HepG2 (cell line): Measurements from ENCODE around the gene SH2D7. TPM values are rescaled to one million over a fixed set of nuclear protein-coding genes. Genes with fewer than 3 reads are reported as not detected.

ENCODE experiments used
- GATAD2A ChIP-seq: IDR thresholded peaks from 2 replicates; pipeline ENCODE4 v1.6.1; 2016
- KDM5B ChIP-seq: sonication (generic); formaldehyde crosslinking; IDR thresholded peaks from 2 replicates; pipeline ENCODE4 v1.4.0; 2020; ENCODE audit warnings: missing genetic modification reagents, mild to moderate bottlenecking, borderline replicate concordance
- MAZ ChIP-seq, 2 experiments: sonication (generic) in 1 of 2; formaldehyde crosslinking in 1 of 2; IDR thresholded peaks; 2 replicates each; pipeline versions ENCODE4 v1.5.0 to v1.6.1; 2012 to 2020; ENCODE audit warnings: low read depth in 2 of 2, mild to moderate bottlenecking in 2 of 2, borderline replicate concordance in 1 of 2, improper control_type of control experiment in 1 of 2, low read length in 1 of 2, missing genetic modification reagents in 1 of 2, moderate library complexity in 1 of 2
- SNAPC4 ChIP-seq: sonication (generic); formaldehyde crosslinking; IDR thresholded peaks from 2 replicates; pipeline ENCODE4 v1.4.0; 2020; ENCODE audit warnings: mild to moderate bottlenecking, missing genetic modification reagents
- TAF1 ChIP-seq: sonication (generic); formaldehyde crosslinking; IDR thresholded peaks from 2 replicates; pipeline ENCODE4 v1.4.0; 2020; ENCODE audit warnings: missing genetic modification reagents
- TBP ChIP-seq: sonication (generic); formaldehyde crosslinking; IDR thresholded peaks from 2 replicates; pipeline ENCODE4 v1.5.0; 2020; ENCODE audit warnings: missing genetic modification reagents
- ZNF20 ChIP-seq: sonication (generic); formaldehyde crosslinking; IDR thresholded peaks from 2 replicates; pipeline ENCODE4 v1.4.0; 2020; ENCODE audit warnings: mild to moderate bottlenecking, moderate library complexity, missing genetic modification reagents
- ZNF207 ChIP-seq: fragments of 450-650 bp; IDR thresholded peaks from 2 replicates; pipeline ENCODE4 v1.6.1; 2016; ENCODE audit warnings: antibody characterized with exemption, borderline replicate concordance
- polyA plus RNA-seq, 8 experiments: library from polyadenylated mRNA; depleted of rRNA in 3 of 8; stranded (reverse) in 7 of 8; unstranded in 1 of 8; fragments of >200 nt; fragmentation: Illumina TruSeq in 4 of 8; extraction: Trizol in 4 of 8; gene quantifications; 2 replicates each; pipeline versions ENCODE4 v1.2.1 to v1.2.3, GENCODE V29; 2011 to 2016; ENCODE audit warnings: low read depth in 4 of 8, missing spikeins in 1 of 8, mixed read lengths in 1 of 8; ENCODE audit not compliant: insufficient read depth in 1 of 8
- total RNA-seq, 5 experiments: library from RNA; depleted of rRNA; stranded (reverse); fragments of >200 nt; fragmentation: Illumina TruSeq; extraction: Trizol; gene quantifications; 2 replicates each; pipeline ENCODE4 v1.2.3, GENCODE V29; 2016; ENCODE audit warnings: low read depth in 1 of 5
- TF ChIP-seq, protein P1 (sequence below): sonication (generic); formaldehyde crosslinking; conservative IDR thresholded peaks from 2 replicates; pipeline ENCODE4 v1.4.0; 2020; ENCODE audit warnings: mild to moderate bottlenecking, missing genetic modification reagents, moderate library complexity

SH2D7 gene
- total and polyA plus RNA-seq, 2 of the 13 experiments (the other 11 are each of a cell fraction or from before 2014, with no cell fraction given): not detected

DNA sequence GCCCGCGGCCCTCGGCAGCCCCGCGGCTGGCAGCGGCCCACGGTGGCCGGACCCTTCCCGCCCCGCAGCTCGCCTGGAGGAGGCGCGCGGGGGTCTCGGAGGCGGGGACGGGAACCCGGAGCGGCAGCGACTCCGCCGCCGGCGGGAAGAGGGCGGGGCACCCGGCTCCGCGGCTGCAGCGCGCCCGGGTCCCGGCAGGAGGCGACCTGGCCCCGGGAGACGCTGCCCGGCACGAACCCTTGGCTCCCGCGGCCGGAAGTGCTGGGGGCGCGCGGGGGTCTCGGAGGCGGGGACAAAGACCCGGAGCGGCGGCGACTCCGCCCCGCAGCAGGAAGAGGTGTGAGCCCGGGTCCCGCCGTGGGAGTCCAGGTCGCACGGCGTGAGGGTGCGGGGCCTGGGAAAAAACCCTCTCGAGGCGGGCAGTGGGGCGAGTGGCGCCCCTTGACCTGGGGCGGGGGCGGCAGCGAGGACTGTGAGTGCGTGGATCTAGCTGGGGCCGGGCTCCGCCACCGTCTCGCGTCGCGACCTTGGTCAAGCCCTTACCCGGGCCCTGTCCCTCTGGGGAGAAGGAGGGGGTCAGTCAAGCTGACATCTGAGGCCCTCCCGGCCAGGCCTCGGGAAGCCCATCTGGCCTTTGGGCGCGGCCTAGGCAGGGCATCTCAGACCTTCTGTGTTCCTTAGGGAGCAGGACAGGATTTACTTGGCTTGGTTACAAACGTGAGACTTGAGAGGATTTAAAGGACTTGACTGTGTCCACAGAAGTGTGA is 39.1 kb downstream of the SH2D7 start, which contains the start of gene CIB2 (continued):
- TF ChIP-seq SNAPC4 (CRISPR knock-in tag) (no peak), ZNF207 (no peak), TBP (CRISPR knock-in tag) (0 out of 2 replicates have a peak, but pooled peaks have one; percentile 31), TAF1 (CRISPR knock-in tag) (peak; percentile 44; the same call in 1 of the 2 replicates), MAZ (IDR thresholded peaks at IDR 0.05; ENCODE audit: borderline replicate concordance, low read depth, low read length) (0 out of 2 replicates have a peak, but pooled peaks have one; percentile 26), MAZ (CRISPR knock-in tag; IDR thresholded peaks at IDR 0.05; ENCODE audit: low read depth) (no peak), GATAD2A (no peak), KDM5B (CRISPR knock-in tag) (peak; percentile 82; the same call in 1 of the 2 replicates), ZNF20 (no peak)
- TF ChIP-seq, protein P1, sequence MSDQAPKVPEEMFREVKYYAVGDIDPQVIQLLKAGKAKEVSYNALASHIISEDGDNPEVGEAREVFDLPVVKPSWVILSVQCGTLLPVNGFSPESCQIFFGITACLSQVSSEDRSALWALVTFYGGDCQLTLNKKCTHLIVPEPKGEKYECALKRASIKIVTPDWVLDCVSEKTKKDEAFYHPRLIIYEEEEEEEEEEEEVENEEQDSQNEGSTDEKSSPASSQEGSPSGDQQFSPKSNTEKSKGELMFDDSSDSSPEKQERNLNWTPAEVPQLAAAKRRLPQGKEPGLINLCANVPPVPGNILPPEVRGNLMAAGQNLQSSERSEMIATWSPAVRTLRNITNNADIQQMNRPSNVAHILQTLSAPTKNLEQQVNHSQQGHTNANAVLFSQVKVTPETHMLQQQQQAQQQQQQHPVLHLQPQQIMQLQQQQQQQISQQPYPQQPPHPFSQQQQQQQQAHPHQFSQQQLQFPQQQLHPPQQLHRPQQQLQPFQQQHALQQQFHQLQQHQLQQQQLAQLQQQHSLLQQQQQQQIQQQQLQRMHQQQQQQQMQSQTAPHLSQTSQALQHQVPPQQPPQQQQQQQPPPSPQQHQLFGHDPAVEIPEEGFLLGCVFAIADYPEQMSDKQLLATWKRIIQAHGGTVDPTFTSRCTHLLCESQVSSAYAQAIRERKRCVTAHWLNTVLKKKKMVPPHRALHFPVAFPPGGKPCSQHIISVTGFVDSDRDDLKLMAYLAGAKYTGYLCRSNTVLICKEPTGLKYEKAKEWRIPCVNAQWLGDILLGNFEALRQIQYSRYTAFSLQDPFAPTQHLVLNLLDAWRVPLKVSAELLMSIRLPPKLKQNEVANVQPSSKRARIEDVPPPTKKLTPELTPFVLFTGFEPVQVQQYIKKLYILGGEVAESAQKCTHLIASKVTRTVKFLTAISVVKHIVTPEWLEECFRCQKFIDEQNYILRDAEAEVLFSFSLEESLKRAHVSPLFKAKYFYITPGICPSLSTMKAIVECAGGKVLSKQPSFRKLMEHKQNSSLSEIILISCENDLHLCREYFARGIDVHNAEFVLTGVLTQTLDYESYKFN: peak; percentile 37; the same call in 1 of the 2 replicates
